ENCODE data around the gene TYMP. TPM values are rescaled to one million over a fixed set of nuclear protein-coding genes. Genes with fewer than 3 reads are reported as not detected.

The TYMP gene
- total and polyA plus RNA-seq, 10 of the 15 experiments (the other 5 are each of a cell fraction or from before 2014, with no cell fraction given), result 0.42 to 57.8 (median 24.6) TPM

- TF ChIP-seq IRF3 (IDR thresholded peaks at IDR 0.05), result no peak
- TF ChIP-seq ZBTB4 (CRISPR knock-in tag; IDR thresholded peaks at IDR 0.05), result no peak
- no peak for TF ChIP-seq SMAD1 (IDR thresholded peaks at IDR 0.05; ENCODE audit: low read depth, partially characterized antibody)
- no peak for TF ChIP-seq IKZF1 (conservative IDR thresholded peaks at IDR 0.05)
- no peak for TF ChIP-seq RAD51 (IDR thresholded peaks at IDR 0.05)
- no peak for TF ChIP-seq TBL1XR1 (IDR thresholded peaks at IDR 0.05; ENCODE audit: low read depth, low read length)
- no peak for TF ChIP-seq SPI1 (IDR thresholded peaks at IDR 0.05; ENCODE audit: borderline replicate concordance, insufficient read depth, low read depth, low read length)
- POLR2A ChIA-PET, result interaction anchor here (0.7 to 1.9 kb wide), 2 partner anchors 10 to 44 kb away, joined by 3 to 7 read pairs; no protein-coding TSS in a partner anchor
- H2AFZ ChIP-seq (ENCODE audit: control insufficient read depth, low read depth, low read length), result no peak overlapping the region
- in situ Hi-C loops (cut with MboI), result no loop called here
- no peaks in the 10 kb centered on the region for H3K79me2 ChIP-seq (ENCODE audit: control insufficient read depth, insufficient read depth, low read length)
- H3K9ac ChIP-seq (ENCODE audit: control insufficient read depth, insufficient read depth, low read length), result no peak overlapping the region
- RAD21 ChIA-PET (ENCODE audit: unreplicated experiment), result interaction anchor here (0.6 kb wide), 1 partner anchor 17 kb away, joined by 3 read pairs; no protein-coding TSS in a partner anchor
- peaks cover 0 to 3% of the 10 kb centered on the region in 2 experiments; a peak in 2 of 4 replicates for H3K27me3 ChIP-seq (replicated peaks in 1 of 2; ENCODE audit: control insufficient read depth in 2 of 2, insufficient read depth in 2 of 2, low read length in 1 of 2)
- no TSS peak for BruUV-seq (replicated peaks)
- FAIRE-seq (no peak), ATAC-seq (no peak), DNase-seq (ENCODE audit: low read depth, low spot score) (no peak)
- no peak overlapping the region for H3K27ac ChIP-seq (ENCODE audit: control insufficient read depth, insufficient read depth)
- SMC1A ChIA-PET (ENCODE audit: uncharacterized antibody, unreplicated experiment), result no interaction called here
- CTCF ChIA-PET, result interaction anchor here (1.1 to 1.9 kb wide), 3 partner anchors 9 to 45 kb away, joined by 3 to 8 read pairs (median 3); partner anchors contain the start of gene SCO2
- no peak overlapping the region for H3K4me2 ChIP-seq (ENCODE audit: control insufficient read depth, insufficient read depth)
- no peaks in the 10 kb centered on the region for H4K20me1 ChIP-seq (ENCODE audit: control insufficient read depth, insufficient read depth)
- intact Hi-C loops (cut with micrococcal nuclease; ENCODE audit: unreplicated experiment), result loop anchor here (10.0 kb wide), 1 partner anchor 235 kb away; the partner anchor contains the start of gene TUBGCP6
- no peak overlapping the region for H3K4me3 ChIP-seq
- H3K9me3 ChIP-seq (replicated peaks; ENCODE audit: control insufficient read depth, insufficient read depth, low read length), result no peaks in the 10 kb centered on the region
- WGBS (ENCODE audit: insufficient coverage, insufficient replicate concordance, low lambda C conversion rate, missing lambda C conversion rate), result 10% methylated on average over 11 of the region's 11 CpGs
- no peaks in the 10 kb centered on the region for H3K36me3 ChIP-seq (ENCODE audit: control insufficient read depth in 2 of 2, insufficient read depth in 2 of 2, low read length in 1 of 2)
- H3K4me1 ChIP-seq (ENCODE audit: control insufficient read depth, insufficient read depth, low read length), result peaks cover 5% of the 10 kb centered on the region
Observed at GRCh38 chr22:50479721-50480120, 50.1 kb downstream of the TYMP start.
